ENCODE results near the gene MICB.
"Not testable (repeated sequence)": the region's sequence is repeated elsewhere in the genome, so short reads cannot be mapped to it uniquely, and the experiment has no call there.

MICB gene

GRCh38 chr6:31476515-31477139 lies 21.3 kb upstream of the MICB start:
- Histone ChIP-seq H3K4me3 (ENCODE audit: low read length in 2 of 2) (no peak overlapping the region), H3K9me3 (ENCODE audit: control insufficient read depth in 2 of 2, low read length in 2 of 2) (no peaks in the 10 kb centered on the region), H3K9ac (ENCODE audit: low read length in 2 of 2) (no peak overlapping the region), H3K36me3 (ENCODE audit: control insufficient read depth in 2 of 2, insufficient read depth in 2 of 2, low read length in 2 of 2) (no peaks in the 10 kb centered on the region), H3K27ac (ENCODE audit: low read length) (no peak overlapping the region), H3K27me3 (ENCODE audit: control insufficient read depth in 1 of 2, insufficient read depth in 2 of 2, low read length in 2 of 2) (peaks cover 6 to 12% of the 10 kb centered on the region in 2 donors), H3K4me1 (ENCODE audit: control insufficient read depth, insufficient read depth, low read length) (no peaks in the 10 kb centered on the region)

DNA sequence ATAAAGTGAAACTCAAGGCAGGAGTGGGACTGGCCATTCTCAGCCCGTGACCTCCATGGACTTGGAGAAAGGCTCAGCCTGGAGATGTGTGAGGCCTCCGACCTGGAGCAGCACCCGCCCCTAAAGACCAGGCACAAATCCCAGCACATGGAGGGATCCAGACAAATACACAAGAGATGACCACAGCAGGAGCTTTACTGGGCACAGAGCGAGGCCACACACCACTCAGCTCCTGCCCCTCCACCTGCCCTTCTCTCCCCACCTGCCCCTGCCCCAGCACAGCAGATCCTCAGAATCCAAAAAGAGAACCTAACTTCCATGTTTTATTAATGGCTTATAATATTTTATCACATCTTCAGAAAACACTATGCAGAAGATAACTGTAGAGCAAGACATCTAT lies 20.4 kb upstream of the MICB start:
- H3K4me1 ChIP-seq (ENCODE audit: control insufficient read depth, insufficient read depth, low read length) = no peaks in the 10 kb centered on the region

GRCh38 chr6:31478186-31478950 lies 19.6 kb upstream of the MICB start:
- H3K27me3 ChIP-seq (ENCODE audit: control insufficient read depth in 1 of 2, insufficient read depth in 2 of 2, low read length in 2 of 2) = peaks cover 6 to 12% of the 10 kb centered on the region in 2 donors
- H3K9ac ChIP-seq (ENCODE audit: low read length in 2 of 2) = no peak overlapping the region
- H3K27ac ChIP-seq (ENCODE audit: low read length) = no peak overlapping the region
- H3K36me3 ChIP-seq (ENCODE audit: control insufficient read depth in 2 of 2, insufficient read depth in 2 of 2, low read length in 2 of 2) = no peaks in the 10 kb centered on the region
- H3K9me3 ChIP-seq (ENCODE audit: control insufficient read depth in 2 of 2, low read length in 2 of 2) = no peaks in the 10 kb centered on the region
- no peak overlapping the region for H3K4me3 ChIP-seq (ENCODE audit: low read length in 2 of 2)
- H3K4me1 ChIP-seq (ENCODE audit: control insufficient read depth, insufficient read depth, low read length) = no peaks in the 10 kb centered on the region

More for the DNA sequence above, 20.4 kb upstream of the MICB start:
- H3K4me3 ChIP-seq (ENCODE audit: low read length in 2 of 2) = no peak overlapping the region
- H3K9ac ChIP-seq (ENCODE audit: low read length in 2 of 2) = no peak overlapping the region
- no peaks in the 10 kb centered on the region for H3K9me3 ChIP-seq (ENCODE audit: control insufficient read depth in 2 of 2, low read length in 2 of 2)
- H3K27ac ChIP-seq (ENCODE audit: low read length) = no peak overlapping the region
- H3K36me3 ChIP-seq (ENCODE audit: control insufficient read depth in 2 of 2, insufficient read depth in 2 of 2, low read length in 2 of 2) = no peaks in the 10 kb centered on the region
- peaks cover 6 to 12% of the 10 kb centered on the region in 2 donors for H3K27me3 ChIP-seq (ENCODE audit: control insufficient read depth in 1 of 2, insufficient read depth in 2 of 2, low read length in 2 of 2)

GRCh38 chr6:31479151-31479932 lies 18.6 kb upstream of the MICB start:
- no peaks in the 10 kb centered on the region for H3K9me3 ChIP-seq (ENCODE audit: control insufficient read depth in 2 of 2, low read length in 2 of 2)
- peaks cover 6 to 12% of the 10 kb centered on the region in 2 donors for H3K27me3 ChIP-seq (ENCODE audit: control insufficient read depth in 1 of 2, insufficient read depth in 2 of 2, low read length in 2 of 2)
- no peaks in the 10 kb centered on the region for H3K4me1 ChIP-seq (ENCODE audit: control insufficient read depth, insufficient read depth, low read length)
- no peaks in the 10 kb centered on the region for H3K36me3 ChIP-seq (ENCODE audit: control insufficient read depth in 2 of 2, insufficient read depth in 2 of 2, low read length in 2 of 2)
- H3K4me3 ChIP-seq (ENCODE audit: low read length in 2 of 2) = no peak overlapping the region
- H3K9ac ChIP-seq (ENCODE audit: low read length in 2 of 2) = no peak overlapping the region
- no peak overlapping the region for H3K27ac ChIP-seq (ENCODE audit: low read length)

GRCh38 chr6:31479933-31480535 lies 17.9 kb upstream of the MICB start:
- H3K27ac ChIP-seq (ENCODE audit: low read length) = no peak overlapping the region
- no peak overlapping the region for H3K4me3 ChIP-seq (ENCODE audit: low read length in 2 of 2)
- H3K4me1 ChIP-seq (ENCODE audit: control insufficient read depth, insufficient read depth, low read length) = no peaks in the 10 kb centered on the region
- H3K9me3 ChIP-seq (ENCODE audit: control insufficient read depth in 2 of 2, low read length in 2 of 2) = no peaks in the 10 kb centered on the region
- no peak overlapping the region for H3K9ac ChIP-seq (ENCODE audit: low read length in 2 of 2)
- no peaks in the 10 kb centered on the region for H3K36me3 ChIP-seq (ENCODE audit: control insufficient read depth in 2 of 2, insufficient read depth in 2 of 2, low read length in 2 of 2)
- peaks cover 6 to 7% of the 10 kb centered on the region in 2 donors for H3K27me3 ChIP-seq (ENCODE audit: control insufficient read depth in 1 of 2, insufficient read depth in 2 of 2, low read length in 2 of 2)

- Histone ChIP-seq H3K4me3 (ENCODE audit: low read length in 2 of 2) (no peak overlapping the region), H3K36me3 (ENCODE audit: control insufficient read depth in 2 of 2, insufficient read depth in 2 of 2, low read length in 2 of 2) (no peaks in the 10 kb centered on the region), H3K4me1 (ENCODE audit: control insufficient read depth, insufficient read depth, low read length) (no peaks in the 10 kb centered on the region), H3K27ac (ENCODE audit: low read length) (no peak overlapping the region), H3K27me3 (ENCODE audit: control insufficient read depth in 1 of 2, insufficient read depth in 2 of 2, low read length in 2 of 2) (peaks cover 6 to 7% of the 10 kb centered on the region in 2 donors), H3K9me3 (ENCODE audit: control insufficient read depth in 2 of 2, low read length in 2 of 2) (no peaks in the 10 kb centered on the region), H3K9ac (ENCODE audit: low read length in 2 of 2) (no peak overlapping the region)
These were observed 17.4 kb upstream of the MICB start for GRCh38 chr6:31480574-31480973.

GRCh38 chr6:31483392-31483791 lies 14.6 kb upstream of the MICB start:
- Histone ChIP-seq H3K36me3 (ENCODE audit: control insufficient read depth in 2 of 2, insufficient read depth in 2 of 2, low read length in 2 of 2) (no peaks in the 10 kb centered on the region), H3K9me3 (ENCODE audit: control insufficient read depth in 2 of 2, low read length in 2 of 2) (no peaks in the 10 kb centered on the region), H3K4me3 (ENCODE audit: low read length in 2 of 2) (no peak overlapping the region), H3K27ac (ENCODE audit: low read length) (no peak overlapping the region), H3K4me1 (ENCODE audit: control insufficient read depth, insufficient read depth, low read length) (no peaks in the 10 kb centered on the region), H3K9ac (ENCODE audit: low read length in 2 of 2) (no peak overlapping the region), H3K27me3 (ENCODE audit: control insufficient read depth in 1 of 2, insufficient read depth in 2 of 2, low read length in 2 of 2) (peaks cover 6 to 7% of the 10 kb centered on the region in 2 donors)

DNA sequence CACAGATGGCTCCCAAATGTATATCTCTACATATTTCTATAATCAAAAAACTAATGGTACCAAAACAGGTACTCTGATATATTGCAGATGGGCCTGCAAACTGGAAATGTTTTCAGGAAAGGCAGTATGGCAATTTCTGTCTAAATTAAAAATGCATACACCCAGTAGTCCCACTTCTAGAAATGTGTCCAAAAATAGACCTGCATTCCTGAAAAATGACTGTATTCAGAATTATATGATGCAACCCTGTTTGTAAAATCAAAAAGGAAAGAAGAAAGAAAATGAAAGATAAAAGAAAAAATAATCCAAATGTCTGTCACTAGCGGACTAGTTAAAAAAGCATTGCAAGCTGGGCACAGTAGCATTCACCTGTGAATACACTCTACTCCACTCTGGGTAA lies 12.9 kb upstream of the MICB start:
- Histone ChIP-seq H3K27ac (ENCODE audit: low read length) (no peak overlapping the region), H3K4me3 (ENCODE audit: low read length in 2 of 2) (no peak overlapping the region)

GRCh38 chr6:31486065-31486837 lies 11.7 kb upstream of the MICB start:
- H3K36me3 ChIP-seq (ENCODE audit: control insufficient read depth in 2 of 2, insufficient read depth in 2 of 2, low read length in 2 of 2) = not testable (repeated sequence)
- H3K27me3 ChIP-seq (ENCODE audit: control insufficient read depth in 1 of 2, insufficient read depth in 2 of 2, low read length in 2 of 2) = peaks cover 4 to 17% of the 10 kb centered on the region in 2 donors

More for the DNA sequence above, 12.9 kb upstream of the MICB start:
- Histone ChIP-seq H3K4me1 (ENCODE audit: control insufficient read depth, insufficient read depth, low read length) (no peaks in the 10 kb centered on the region), H3K36me3 (ENCODE audit: control insufficient read depth in 2 of 2, insufficient read depth in 2 of 2, low read length in 2 of 2) (no peaks in the 10 kb centered on the region), H3K9ac (ENCODE audit: low read length in 2 of 2) (no peak overlapping the region), H3K9me3 (ENCODE audit: control insufficient read depth in 2 of 2, low read length in 2 of 2) (no peaks in the 10 kb centered on the region), H3K27me3 (ENCODE audit: control insufficient read depth in 1 of 2, insufficient read depth in 2 of 2, low read length in 2 of 2) (peaks cover 0 to 14% of the 10 kb centered on the region in 2 donors)

DNA sequence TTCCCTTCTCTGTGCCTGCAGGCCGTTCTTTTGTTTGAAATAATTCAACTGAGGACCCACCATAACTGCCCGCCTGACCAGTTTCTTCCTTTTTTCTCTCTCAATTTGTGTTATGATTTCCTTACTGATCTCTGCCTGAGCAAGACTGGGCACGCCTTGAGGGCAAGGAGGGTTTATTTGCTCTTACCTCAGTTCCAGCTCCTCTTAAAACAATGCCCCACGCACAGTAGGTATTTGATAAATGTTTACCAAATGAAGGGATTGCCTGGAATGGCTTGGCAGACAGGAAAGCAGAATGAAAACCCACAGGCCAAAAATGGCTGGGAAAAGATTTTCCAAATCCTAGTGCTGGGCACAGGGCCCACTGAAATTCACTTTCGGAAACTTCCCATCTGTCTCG lies 10.3 kb upstream of the MICB start:
- not testable (repeated sequence) for H3K4me1 ChIP-seq (ENCODE audit: control insufficient read depth, insufficient read depth, low read length); H3K27ac ChIP-seq (ENCODE audit: low read length); H3K9ac ChIP-seq (ENCODE audit: low read length in 2 of 2); H3K4me3 ChIP-seq (ENCODE audit: low read length in 2 of 2); H3K9me3 ChIP-seq (ENCODE audit: control insufficient read depth in 2 of 2, low read length in 2 of 2); H3K36me3 ChIP-seq (ENCODE audit: control insufficient read depth in 2 of 2, insufficient read depth in 2 of 2, low read length in 2 of 2)
- peaks cover 4 to 19% of the 10 kb centered on the region in 2 donors for H3K27me3 ChIP-seq (ENCODE audit: control insufficient read depth in 1 of 2, insufficient read depth in 2 of 2, low read length in 2 of 2)

More at GRCh38 chr6:31486065-31486837, 11.7 kb upstream of the MICB start:
- H3K9me3 ChIP-seq (ENCODE audit: control insufficient read depth in 2 of 2, low read length in 2 of 2); H3K4me1 ChIP-seq (ENCODE audit: control insufficient read depth, insufficient read depth, low read length); H3K4me3 ChIP-seq (ENCODE audit: low read length in 2 of 2); H3K27ac ChIP-seq (ENCODE audit: low read length); H3K9ac ChIP-seq (ENCODE audit: low read length in 2 of 2): not testable (repeated sequence)
